K562 (cell line): ENCODE data around the gene TRIM25. TPM values are rescaled to one million over a fixed set of nuclear protein-coding genes. Genes with fewer than 3 reads are reported as not detected.

Experiments
- AFF1 ChIP-seq, 2 experiments: fragments of 450-650 bp; IDR thresholded peaks; 2 replicates each; pipeline ENCODE4 v1.6.1; 2018; ENCODE audit warnings: mild to moderate bottlenecking in 2 of 2, low read depth in 1 of 2; ENCODE audit not compliant: partially characterized antibody in 2 of 2
- AFF4 ChIP-seq: sonication (generic); formaldehyde crosslinking; IDR thresholded peaks from 2 replicates; pipeline ENCODE4 v1.8.0; 2023; ENCODE audit warnings: mild to moderate bottlenecking, missing genetic modification reagents
- ATF7 ChIP-seq: fragments of 450-650 bp; IDR thresholded peaks from 2 replicates; pipeline ENCODE4 v1.7.1; 2014; ENCODE audit warnings: mild to moderate bottlenecking, moderate library complexity
- FOXO4 ChIP-seq: fragments of 450-650 bp; formaldehyde crosslinking; IDR thresholded peaks from 2 replicates; pipeline ENCODE4 v1.4.0; 2020; ENCODE audit warnings: mild to moderate bottlenecking, moderate library complexity
- HDAC1 ChIP-seq, 2 experiments: fragments of 450-650 bp; IDR thresholded peaks; 2 replicates each; pipeline ENCODE4 v1.6.1; 2016 to 2017; ENCODE audit warnings: inconsistent platforms in 1 of 2, mild to moderate bottlenecking in 1 of 2, moderate library complexity in 1 of 2
- HLTF ChIP-seq: fragments of 450-650 bp; IDR thresholded peaks from 2 replicates; pipeline ENCODE4 v1.6.1; 2016
- MAFG ChIP-seq: fragments of 450-650 bp; conservative IDR thresholded peaks from 2 replicates; pipeline ENCODE4 v1.6.1; 2016; ENCODE audit warnings: missing genetic modification characterization, missing compliant biosample characterization
- NCOA2 ChIP-seq, 2 experiments: fragments of 450-650 bp; IDR thresholded peaks; 2 replicates each; pipeline ENCODE4 v1.6.1; 2018; ENCODE audit warnings: mild to moderate bottlenecking in 2 of 2, moderate library complexity in 1 of 2; ENCODE audit not compliant: partially characterized antibody in 2 of 2
- RBM25 ChIP-seq: fragments of 200-400 bp; formaldehyde crosslinking; IDR thresholded peaks from 2 replicates; pipeline ENCODE4 v1.6.1; 2018; ENCODE audit warnings: low read length, low read depth, moderate library complexity; ENCODE audit not compliant: severe bottlenecking
- SMAD4 ChIP-seq: fragments of 250-450 bp; sonication (Bioruptor Pico); conservative IDR thresholded peaks from 2 replicates; pipeline ENCODE4 v1.8.0; 2021; ENCODE audit warnings: inconsistent platforms, mild to moderate bottlenecking, moderate library complexity
- SMARCB1 ChIP-seq: IDR thresholded peaks from 2 replicates; pipeline ENCODE4 v1.6.1; 2011; ENCODE audit warnings: improper control_type of control experiment, low read depth; ENCODE audit not compliant: insufficient read length
- THRAP3 ChIP-seq: fragments of 450-650 bp; IDR thresholded peaks from 2 replicates; pipeline ENCODE4 v1.6.1; 2016; ENCODE audit warnings: mild to moderate bottlenecking, inconsistent platforms, borderline replicate concordance
- TSC22D4 ChIP-seq: fragments of 450-650 bp; IDR thresholded peaks from 2 replicates; pipeline ENCODE4 v1.6.1; 2016; ENCODE audit warnings: missing genetic modification characterization, missing biosample characterization, control low read depth
- ZBTB17 ChIP-seq: fragments of 450-650 bp; formaldehyde crosslinking; IDR thresholded peaks from 2 replicates; pipeline ENCODE4 v1.4.0; 2020; ENCODE audit warnings: mild to moderate bottlenecking
- ZBTB7A ChIP-seq: IDR thresholded peaks from 2 replicates; pipeline ENCODE4 v1.6.1; 2011; ENCODE audit warnings: low read depth, mild to moderate bottlenecking, low read length, moderate library complexity, borderline replicate concordance; ENCODE audit not compliant: control insufficient read depth
- ZFPM2 ChIP-seq: fragments of 250-450 bp; sonication (Bioruptor Pico); IDR thresholded peaks from 2 replicates; pipeline ENCODE4 v1.5.1; 2022; ENCODE audit warnings: mild to moderate bottlenecking
- ZNF232 ChIP-seq: sonication (generic); formaldehyde crosslinking; IDR thresholded peaks from 2 replicates; pipeline ENCODE4 v1.8.0; 2022; ENCODE audit warnings: mild to moderate bottlenecking, missing genetic modification reagents
- ZNF274 ChIP-seq: IDR thresholded peaks from 2 replicates; pipeline ENCODE4 v1.6.1; 2011; ENCODE audit warnings: low read depth, mild to moderate bottlenecking, low read length, moderate library complexity, borderline replicate concordance
- polyA plus RNA-seq, 8 experiments: library from polyadenylated mRNA; depleted of rRNA in 4 of 8; stranded (reverse) in 5 of 8; unstranded in 3 of 8; fragments of >200 nt; fragmentation: Nextera tagmentation in 2 of 8; fragmentation: Illumina TruSeq in 1 of 8; extraction: Ambion mirVana in 2 of 8; extraction: Trizol in 1 of 8; gene quantifications; 2 replicates each; pipeline versions ENCODE4 v1.2.1 to v1.2.3, GENCODE V29; 2011 to 2014; ENCODE audit warnings: inconsistent platforms in 1 of 8, missing spikeins in 1 of 8
- total RNA-seq, 7 experiments: library from RNA; depleted of rRNA in 6 of 7; stranded (reverse); fragments of >200 nt in 6 of 7; fragmentation: Illumina TruSeq in 2 of 7; extraction: Trizol in 2 of 7; gene quantifications; 2 replicates each; pipeline versions ENCODE4 v1.2.1 to v1.2.3, GENCODE V29; 2011 to 2021; ENCODE audit warnings: low replicate concordance in 1 of 7
- TF ChIP-seq, protein P1 (sequence below): IDR thresholded peaks from 2 replicates; pipeline ENCODE4 v1.6.1; 2016; ENCODE audit warnings: missing genetic modification characterization, missing compliant biosample characterization

The TRIM25 gene
- total and polyA plus RNA-seq, 9 of the 15 experiments (the other 6 are each of a cell fraction or from before 2014, with no cell fraction given): 5.9 to 49.5 (median 24.5) TPM

DNA sequence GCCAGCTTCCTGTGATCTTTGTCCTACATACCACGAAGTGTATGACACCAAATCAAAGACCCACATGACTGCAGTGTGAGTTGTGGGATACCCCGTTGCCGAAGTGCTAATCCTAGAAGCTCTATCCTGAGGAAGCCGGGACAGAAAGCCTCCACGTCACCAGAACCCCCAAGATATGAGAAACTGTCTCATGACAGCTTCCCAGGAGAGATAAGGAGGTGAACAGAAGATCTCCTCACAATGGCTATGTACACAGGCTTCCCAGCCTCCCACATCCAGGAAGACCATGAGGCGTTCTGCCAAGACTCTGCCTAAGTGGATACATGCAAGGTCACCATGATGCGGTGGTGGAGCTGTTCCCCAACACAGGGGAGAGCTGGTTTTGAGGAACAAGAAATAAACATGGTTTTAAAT is 37.1 kb downstream of the TRIM25 start (continued):
- TF ChIP-seq AFF1 (IDR thresholded peaks at IDR 0.05; ENCODE audit: low read depth in 1 of 2, partially characterized antibody in 2 of 2) (peak; percentile 49 to 70), HDAC1 (IDR thresholded peaks at IDR 0.05) (no peak), SMARCB1 (no peak), HLTF (no peak), ZFPM2 (CRISPR knock-in tag) (no peak), ZBTB17 (CRISPR knock-in tag) (no peak), ZNF232 (CRISPR knock-in tag) (no peak), TSC22D4 (tag) (no peak), ZBTB7A (no peak), ZNF274 (no peak), SMAD4 (CRISPR knock-in tag) (peak; percentile 20), ATF7 (0 out of 2 replicates have a peak, but pooled peaks have one; percentile 39), FOXO4 (CRISPR knock-in tag) (no peak), AFF4 (CRISPR knock-in tag) (no peak), MAFG (tag) (peak; percentile 45), THRAP3 (no peak), NCOA2 (IDR thresholded peaks at IDR 0.05; ENCODE audit: partially characterized antibody in 2 of 2) (no peak), RBM25 (no peak)
- TF ChIP-seq, protein P1, sequence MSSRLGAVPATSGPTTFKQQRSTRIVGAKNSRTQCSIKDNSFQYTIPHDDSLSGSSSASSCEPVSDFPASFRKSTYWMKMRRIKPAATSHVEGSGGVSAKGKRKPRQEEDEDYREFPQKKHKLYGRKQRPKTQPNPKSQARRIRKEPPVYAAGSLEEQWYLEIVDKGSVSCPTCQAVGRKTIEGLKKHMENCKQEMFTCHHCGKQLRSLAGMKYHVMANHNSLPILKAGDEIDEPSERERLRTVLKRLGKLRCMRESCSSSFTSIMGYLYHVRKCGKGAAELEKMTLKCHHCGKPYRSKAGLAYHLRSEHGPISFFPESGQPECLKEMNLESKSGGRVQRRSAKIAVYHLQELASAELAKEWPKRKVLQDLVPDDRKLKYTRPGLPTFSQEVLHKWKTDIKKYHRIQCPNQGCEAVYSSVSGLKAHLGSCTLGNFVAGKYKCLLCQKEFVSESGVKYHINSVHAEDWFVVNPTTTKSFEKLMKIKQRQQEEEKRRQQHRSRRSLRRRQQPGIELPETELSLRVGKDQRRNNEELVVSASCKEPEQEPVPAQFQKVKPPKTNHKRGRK (tag): no peak
